Cardiac muscle cell (in vitro differentiated cells and primary cell): ENCODE data around the gene ALKBH5. TPM values are rescaled to one million over a fixed set of nuclear protein-coding genes. Genes with fewer than 3 reads are reported as not detected.

Source experiments
- DNase-seq, 2 donors: peaks; one replicate each; pipeline versions ENCODE4 v3.0.0 to v3.0.0-alpha.2; 2010 to 2017; ENCODE audit warnings: low read depth in 1 of 2, low spot score in 1 of 2
- H3K27ac ChIP-seq: fragments of 200-600 bp; sonication (generic); 2 replicates; pipeline ENCODE4 v1.5.1; 2016
- H3K27me3 ChIP-seq: fragments of 200-600 bp; sonication (generic); 2 replicates; pipeline ENCODE4 v1.6.0; 2016; ENCODE audit warnings: control low read depth
- H3K36me3 ChIP-seq: fragments of 200-600 bp; sonication (generic); 2 replicates; pipeline ENCODE4 v1.5.1; 2016; ENCODE audit warnings: control low read depth
- H3K4me1 ChIP-seq: fragments of 200-600 bp; sonication (generic); 2 replicates; pipeline ENCODE4 v1.8.1; 2017; ENCODE audit warnings: low read depth, mild to moderate bottlenecking, mixed run types
- H3K4me3 ChIP-seq: fragments of 200-600 bp; sonication (generic); 2 replicates; pipeline ENCODE4 v1.5.1; 2016; ENCODE audit warnings: mild to moderate bottlenecking
- H3K9me3 ChIP-seq: fragments of 200-600 bp; sonication (generic); 2 replicates; pipeline ENCODE4 v1.5.1; 2017; ENCODE audit warnings: low read depth, mild to moderate bottlenecking, control low read depth
- polyA plus RNA-seq: library from polyadenylated mRNA; unstranded; fragments of >200 nt; fragmentation: Nextera tagmentation; extraction: Ambion mirVana; gene quantifications from 2 replicates; pipeline ENCODE4 v1.2.1, GENCODE V29; 2016
- total RNA-seq: library from RNA; depleted of rRNA; stranded (reverse); fragments of >200 nt; gene quantifications from 2 replicates; pipeline ENCODE4 v1.2.3, GENCODE V29; 2016
- TF ChIP-seq, protein P1 (sequence below): IDR thresholded peaks from 2 replicates; pipeline ENCODE4 v1.5.1; 2012; ENCODE audit warnings: low read depth, mild to moderate bottlenecking, low read length

ALKBH5 gene
- total and polyA plus RNA-seq, 2 experiments from 2014 or later: 257 to 279 TPM

DNA sequence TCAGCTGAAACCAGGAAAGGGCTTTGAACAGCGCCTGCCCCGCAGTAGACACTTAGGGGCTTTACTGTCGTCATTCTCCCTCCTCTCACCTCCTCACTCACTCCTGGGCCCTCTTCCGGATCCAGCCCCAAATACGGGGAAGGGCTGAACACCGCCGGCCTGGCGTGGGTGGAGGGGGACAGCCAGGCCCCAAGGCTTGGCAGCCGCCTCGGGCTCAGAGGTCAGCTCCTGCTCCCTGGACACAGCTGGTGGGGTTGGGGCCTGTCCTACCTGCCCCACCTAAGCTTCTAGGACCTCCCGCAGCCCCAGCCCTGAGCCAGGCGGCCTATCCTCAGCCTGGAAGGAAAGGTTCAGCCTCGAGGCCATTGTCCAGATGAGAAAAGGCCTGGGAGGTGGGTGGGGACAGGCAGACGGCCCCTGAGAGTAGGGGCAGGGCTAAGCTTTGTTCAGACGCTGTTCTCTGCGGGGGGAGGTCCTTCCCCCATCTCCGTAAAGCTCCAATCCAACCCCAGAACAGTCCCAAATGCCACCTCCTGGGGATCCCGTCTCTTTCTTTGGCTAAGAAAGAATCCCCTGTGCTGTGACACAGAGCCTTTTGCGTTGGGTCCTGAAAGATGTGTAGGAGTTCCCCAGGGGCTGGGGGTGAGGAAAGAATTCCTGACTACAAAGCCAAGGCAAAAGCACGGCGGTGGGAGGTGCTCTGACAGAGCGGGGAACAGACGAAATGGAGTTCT lies 40.9 kb downstream of the ALKBH5 start:
- H3K4me1 ChIP-seq: peaks cover 17% of the 10 kb centered on the region
- H3K27ac ChIP-seq: peak overlapping the region; percentile 85
- peak; percentile 39 to 75 for DNase-seq

DNA sequence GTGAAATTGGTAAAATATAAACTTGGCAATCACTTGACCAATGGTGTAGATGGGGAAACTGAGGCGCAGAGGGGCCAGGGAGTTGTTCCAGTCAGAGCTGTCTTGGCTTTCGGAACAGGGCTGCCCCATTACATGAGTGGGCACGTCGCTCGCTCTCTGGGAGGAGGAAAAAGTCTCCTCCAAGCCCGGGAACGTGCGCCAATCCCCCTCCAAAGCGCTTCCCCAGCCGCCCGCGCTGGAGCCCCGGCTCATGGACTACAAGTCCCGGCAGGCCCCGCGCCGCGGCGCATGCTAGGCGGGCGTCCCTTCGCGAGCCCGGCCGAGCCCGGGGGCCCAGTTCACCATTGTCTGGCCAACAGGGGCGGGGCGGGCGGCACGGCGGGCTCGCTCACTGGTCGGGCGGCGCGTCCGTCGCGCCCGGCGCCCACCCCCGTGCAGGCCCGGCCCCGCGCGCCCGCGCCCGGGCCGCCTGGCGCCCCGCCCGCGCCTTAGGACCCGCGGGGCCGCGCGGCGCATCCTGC lies 41.6 kb downstream of the ALKBH5 start, which contains the start of gene LLGL1:
Gene LLGL1 (plus strand): TSS at position 515 of the 521 bp plus-strand sequence. CDS start 48 bp downstream, outside the sequence.
- peaks cover 17% of the 10 kb centered on the region for H3K4me1 ChIP-seq
- peak; percentile 98 to 99 for DNase-seq

More for the DNA sequence above, 40.9 kb downstream of the ALKBH5 start:
- TF ChIP-seq, protein P1, sequence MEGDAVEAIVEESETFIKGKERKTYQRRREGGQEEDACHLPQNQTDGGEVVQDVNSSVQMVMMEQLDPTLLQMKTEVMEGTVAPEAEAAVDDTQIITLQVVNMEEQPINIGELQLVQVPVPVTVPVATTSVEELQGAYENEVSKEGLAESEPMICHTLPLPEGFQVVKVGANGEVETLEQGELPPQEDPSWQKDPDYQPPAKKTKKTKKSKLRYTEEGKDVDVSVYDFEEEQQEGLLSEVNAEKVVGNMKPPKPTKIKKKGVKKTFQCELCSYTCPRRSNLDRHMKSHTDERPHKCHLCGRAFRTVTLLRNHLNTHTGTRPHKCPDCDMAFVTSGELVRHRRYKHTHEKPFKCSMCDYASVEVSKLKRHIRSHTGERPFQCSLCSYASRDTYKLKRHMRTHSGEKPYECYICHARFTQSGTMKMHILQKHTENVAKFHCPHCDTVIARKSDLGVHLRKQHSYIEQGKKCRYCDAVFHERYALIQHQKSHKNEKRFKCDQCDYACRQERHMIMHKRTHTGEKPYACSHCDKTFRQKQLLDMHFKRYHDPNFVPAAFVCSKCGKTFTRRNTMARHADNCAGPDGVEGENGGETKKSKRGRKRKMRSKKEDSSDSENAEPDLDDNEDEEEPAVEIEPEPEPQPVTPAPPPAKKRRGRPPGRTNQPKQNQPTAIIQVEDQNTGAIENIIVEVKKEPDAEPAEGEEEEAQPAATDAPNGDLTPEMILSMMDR: no peak
- Histone ChIP-seq H3K9me3 (no peaks in the 10 kb centered on the region), H3K27me3 (no peaks in the 10 kb centered on the region), H3K4me3 (no peak overlapping the region), H3K36me3 (no peaks in the 10 kb centered on the region)

GRCh38 chr17:18225642-18226283 lies 42.1 kb downstream of the ALKBH5 start:
- H3K4me3 ChIP-seq: peak overlapping the region; percentile 72
- H3K9me3 ChIP-seq: no peaks in the 10 kb centered on the region
- peaks cover 19% of the 10 kb centered on the region for H3K4me1 ChIP-seq
- no peaks in the 10 kb centered on the region for H3K27me3 ChIP-seq
- TF ChIP-seq, protein P1: no peak
- peak overlapping the region; percentile 71 for H3K27ac ChIP-seq
- DNase-seq: peak in 1 of 2 donors; percentile 12
- no peaks in the 10 kb centered on the region for H3K36me3 ChIP-seq

More for the DNA sequence above, 41.6 kb downstream of the ALKBH5 start, which contains the start of gene LLGL1:
- H3K9me3 ChIP-seq: no peaks in the 10 kb centered on the region
- H3K27ac ChIP-seq: peak within 1 kb of the TSS; percentile 85
- peak within 1 kb of the TSS; percentile 72 for H3K4me3 ChIP-seq
- no peaks in the 10 kb centered on the region for H3K36me3 ChIP-seq
- H3K27me3 ChIP-seq: no peaks in the 10 kb centered on the region
- TF ChIP-seq, protein P1: no peak

DNA sequence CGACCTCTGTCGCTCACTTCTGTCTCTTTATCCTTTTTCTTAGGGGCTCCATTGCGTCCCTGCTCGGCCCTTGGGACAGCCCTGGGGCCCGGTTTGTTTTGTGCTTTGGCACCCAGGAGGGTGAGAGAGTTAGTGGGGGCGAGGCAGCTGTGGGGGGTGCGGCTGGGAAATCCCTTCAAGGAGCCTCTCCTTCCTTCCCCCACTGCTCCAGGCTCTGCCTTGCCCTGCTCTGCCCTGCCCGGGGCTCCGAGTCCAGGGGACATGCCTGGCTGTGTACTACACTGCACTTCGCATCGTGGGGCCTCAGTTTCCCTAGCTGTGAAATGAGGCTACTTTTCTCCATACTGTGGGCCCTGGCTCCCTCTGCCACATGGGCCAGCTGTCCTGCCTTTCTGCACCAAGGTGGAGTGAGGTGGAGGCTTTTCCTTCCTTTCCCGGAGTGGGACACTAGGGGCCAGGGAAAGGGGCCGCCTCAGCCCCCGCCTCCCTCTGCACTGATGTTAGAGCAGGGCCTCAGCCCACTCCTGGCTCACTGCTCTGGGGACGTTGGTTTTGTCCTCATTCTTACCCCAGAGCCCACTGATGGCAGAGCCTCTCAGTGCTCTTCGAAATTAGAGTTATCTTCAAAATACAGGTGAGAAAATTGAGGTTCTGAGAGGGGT lies 42.8 kb downstream of the ALKBH5 start:
- H3K9me3 ChIP-seq: no peaks in the 10 kb centered on the region
- TF ChIP-seq, protein P1: no peak
- no peaks in the 10 kb centered on the region for H3K27me3 ChIP-seq
- no peaks in the 10 kb centered on the region for H3K36me3 ChIP-seq
- no peak overlapping the region for H3K27ac ChIP-seq
- DNase-seq: no peak
- H3K4me1 ChIP-seq: peaks cover 20% of the 10 kb centered on the region
- H3K4me3 ChIP-seq: peak overlapping the region; percentile 72

DNA sequence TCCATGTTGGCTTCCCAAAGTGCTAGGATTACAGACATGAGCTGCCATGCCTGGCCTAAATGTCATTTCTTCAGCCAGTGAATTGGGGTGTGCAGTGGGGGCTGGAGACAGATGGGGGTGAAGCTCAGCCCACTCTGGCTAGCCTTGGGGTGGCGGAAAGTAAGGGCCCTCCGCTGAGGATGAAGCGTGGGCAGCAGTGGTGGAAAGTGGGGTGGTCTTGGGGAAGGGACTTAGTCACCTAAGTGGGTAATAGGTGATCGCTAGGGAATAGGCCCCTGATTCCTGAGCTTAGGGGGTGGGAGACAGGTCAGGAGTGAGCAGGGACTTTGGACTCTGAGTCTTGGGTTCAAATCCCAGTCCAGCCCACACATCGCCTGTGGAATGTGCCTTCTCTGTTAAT lies 44.0 kb downstream of the ALKBH5 start:
- no peak overlapping the region for H3K27ac ChIP-seq
- H3K4me3 ChIP-seq: no peak overlapping the region
- H3K9me3 ChIP-seq: no peaks in the 10 kb centered on the region
- no peaks in the 10 kb centered on the region for H3K27me3 ChIP-seq
- no peaks in the 10 kb centered on the region for H3K36me3 ChIP-seq
- TF ChIP-seq, protein P1: no peak
- H3K4me1 ChIP-seq: peaks cover 20% of the 10 kb centered on the region
- no peak for DNase-seq
